Suprapubic skin (tissue), 4 donors: ENCODE results near the gene CD9. TPM values are rescaled to one million over a fixed set of nuclear protein-coding genes. Genes with fewer than 3 reads are reported as not detected.
A peak's percentile ranks its signal among the peaks of the same experiment; 100 is the strongest.

ENCODE experiments used
- DNase-seq, 2 donors: peaks; one replicate each; pipeline ENCODE4 v3.0.0-alpha.2; 2019; ENCODE audit warnings: low spot score in 2 of 2
- H3K27ac ChIP-seq: fragments of 200-600 bp; sonication (generic); one replicate; pipeline ENCODE4 v1.5.1; 2019
- H3K27me3 ChIP-seq: fragments of 200-600 bp; sonication (generic); one replicate; pipeline ENCODE4 v1.5.1; 2019
- H3K36me3 ChIP-seq: fragments of 200-600 bp; sonication (generic); one replicate; pipeline ENCODE4 v1.5.1; 2019
- H3K4me1 ChIP-seq: fragments of 200-600 bp; sonication (generic); one replicate; pipeline ENCODE4 v1.5.1; 2019
- H3K4me3 ChIP-seq: fragments of 200-600 bp; sonication (generic); one replicate; pipeline ENCODE4 v1.5.1; 2019; ENCODE audit warnings: mild to moderate bottlenecking
- H3K9me3 ChIP-seq: fragments of 200-600 bp; sonication (generic); one replicate; pipeline ENCODE4 v1.5.1; 2019
- EP300 ChIP-seq: sonication (generic); formaldehyde crosslinking; IDR thresholded peaks from one replicate; pipeline ENCODE4 v1.6.1; 2017; ENCODE audit warnings: antibody characterized with exemption
- POLR2A ChIP-seq, 2 donors: fragments of 450-650 bp; IDR thresholded peaks; one replicate each; pipeline ENCODE4 v1.6.1; 2017; ENCODE audit warnings: antibody characterized with exemption in 2 of 2, mild to moderate bottlenecking in 2 of 2, moderate library complexity in 2 of 2
- POLR2AphosphoS5 ChIP-seq, 3 donors: sonication (generic); formaldehyde crosslinking; IDR thresholded peaks; one replicate each; pipeline ENCODE4 v1.6.1; 2017; ENCODE audit warnings: antibody characterized with exemption in 3 of 3
- WGBS: methylation state at CpG from one replicate; pipeline ENCODE4 v1.1.5; 2018; 5-methylcytosine and 5-hydroxymethylcytosine counted together
- total RNA-seq, 4 donors: library from RNA; depleted of rRNA; stranded (reverse); fragments of >200 nt; gene quantifications; one replicate each; pipeline ENCODE4 v1.1.0, GENCODE V29; 2016
- TF ChIP-seq, protein P1 (sequence below), 2 donors: fragments of 200-600 bp in 1 of 2; fragments of 450-650 bp in 1 of 2; sonication (generic) in 1 of 2; IDR thresholded peaks; one replicate each; pipeline ENCODE4 v1.5.1; 2016 to 2019; ENCODE audit warnings: antibody characterized with exemption in 2 of 2, mild to moderate bottlenecking in 1 of 2, moderate library complexity in 1 of 2

Gene CD9
- total RNA-seq, 4 donors from 2014 or later, result 420 to 548 (median 475) TPM

DNA sequence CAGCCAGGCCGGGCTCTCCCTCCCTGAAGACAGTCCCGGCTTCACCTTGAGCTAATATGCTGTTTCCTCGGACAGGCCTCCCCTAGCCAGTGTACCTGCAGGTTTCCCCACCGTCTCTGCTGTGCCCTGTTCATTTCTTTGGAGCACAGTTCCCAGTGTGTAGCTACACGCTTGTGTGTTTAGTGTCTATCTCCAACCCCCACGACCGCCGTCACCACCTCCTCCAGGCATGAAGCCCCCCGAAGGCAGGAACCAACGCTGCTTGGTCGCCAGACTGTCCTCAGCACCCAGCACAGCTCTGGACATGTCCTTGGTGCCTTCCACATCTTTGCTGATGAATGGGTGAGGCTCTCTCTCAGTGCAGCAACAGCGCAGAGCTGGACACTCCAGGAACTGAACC lies 84.1 kb downstream of the CD9 start:
- DNase-seq, result no peak
- Histone ChIP-seq H3K27ac (no peak overlapping the region), H3K4me3 (no peak overlapping the region), H3K4me1 (peaks cover 27% of the 10 kb centered on the region), H3K36me3 (no peaks in the 10 kb centered on the region), H3K9me3 (no peaks in the 10 kb centered on the region), H3K27me3 (no peaks in the 10 kb centered on the region)
- TF ChIP-seq, protein P1, sequence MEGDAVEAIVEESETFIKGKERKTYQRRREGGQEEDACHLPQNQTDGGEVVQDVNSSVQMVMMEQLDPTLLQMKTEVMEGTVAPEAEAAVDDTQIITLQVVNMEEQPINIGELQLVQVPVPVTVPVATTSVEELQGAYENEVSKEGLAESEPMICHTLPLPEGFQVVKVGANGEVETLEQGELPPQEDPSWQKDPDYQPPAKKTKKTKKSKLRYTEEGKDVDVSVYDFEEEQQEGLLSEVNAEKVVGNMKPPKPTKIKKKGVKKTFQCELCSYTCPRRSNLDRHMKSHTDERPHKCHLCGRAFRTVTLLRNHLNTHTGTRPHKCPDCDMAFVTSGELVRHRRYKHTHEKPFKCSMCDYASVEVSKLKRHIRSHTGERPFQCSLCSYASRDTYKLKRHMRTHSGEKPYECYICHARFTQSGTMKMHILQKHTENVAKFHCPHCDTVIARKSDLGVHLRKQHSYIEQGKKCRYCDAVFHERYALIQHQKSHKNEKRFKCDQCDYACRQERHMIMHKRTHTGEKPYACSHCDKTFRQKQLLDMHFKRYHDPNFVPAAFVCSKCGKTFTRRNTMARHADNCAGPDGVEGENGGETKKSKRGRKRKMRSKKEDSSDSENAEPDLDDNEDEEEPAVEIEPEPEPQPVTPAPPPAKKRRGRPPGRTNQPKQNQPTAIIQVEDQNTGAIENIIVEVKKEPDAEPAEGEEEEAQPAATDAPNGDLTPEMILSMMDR (IDR thresholded peaks at IDR 0.05), result no peak
- TF ChIP-seq POLR2AphosphoS5 (IDR thresholded peaks at IDR 0.05) (no peak), EP300 (no peak), POLR2A (IDR thresholded peaks at IDR 0.05) (no peak)
- WGBS, result 84% methylated on average over 12 of the region's 12 CpGs

DNA sequence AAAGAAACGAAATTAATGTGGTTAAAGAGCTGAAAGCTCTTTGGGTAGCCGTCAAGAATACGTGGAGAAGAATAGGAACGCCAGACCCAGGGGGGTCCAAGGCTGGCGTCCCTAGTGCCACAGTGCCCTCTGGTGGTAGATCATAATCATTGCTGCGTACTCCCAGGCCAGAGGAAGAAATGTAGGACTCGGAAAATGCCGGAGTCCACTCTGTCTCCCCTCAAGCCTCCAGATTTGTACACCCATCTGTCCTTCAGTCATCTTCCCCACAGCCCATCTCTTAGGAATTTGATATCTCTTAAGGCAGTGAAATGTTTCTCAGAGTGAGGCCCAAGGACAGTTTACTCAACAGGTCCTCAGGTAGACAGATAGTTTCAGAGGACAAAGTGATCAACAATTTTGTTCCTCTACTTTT lies 84.9 kb downstream of the CD9 start:
- Histone ChIP-seq H3K27ac (no peak overlapping the region), H3K27me3 (no peaks in the 10 kb centered on the region), H3K9me3 (no peaks in the 10 kb centered on the region), H3K4me3 (no peak overlapping the region), H3K4me1 (peaks cover 19% of the 10 kb centered on the region), H3K36me3 (no peaks in the 10 kb centered on the region)
- peak in 1 of 2 donors; percentile 75 for DNase-seq
- under 1% methylated on average over 8 of the region's 8 CpGs for WGBS
- no peak for TF ChIP-seq EP300
- TF ChIP-seq POLR2A (IDR thresholded peaks at IDR 0.05), result no peak
- TF ChIP-seq, protein P1 (IDR thresholded peaks at IDR 0.05), result peak; percentile 86 to 97
- no peak for TF ChIP-seq POLR2AphosphoS5 (IDR thresholded peaks at IDR 0.05)

DNA sequence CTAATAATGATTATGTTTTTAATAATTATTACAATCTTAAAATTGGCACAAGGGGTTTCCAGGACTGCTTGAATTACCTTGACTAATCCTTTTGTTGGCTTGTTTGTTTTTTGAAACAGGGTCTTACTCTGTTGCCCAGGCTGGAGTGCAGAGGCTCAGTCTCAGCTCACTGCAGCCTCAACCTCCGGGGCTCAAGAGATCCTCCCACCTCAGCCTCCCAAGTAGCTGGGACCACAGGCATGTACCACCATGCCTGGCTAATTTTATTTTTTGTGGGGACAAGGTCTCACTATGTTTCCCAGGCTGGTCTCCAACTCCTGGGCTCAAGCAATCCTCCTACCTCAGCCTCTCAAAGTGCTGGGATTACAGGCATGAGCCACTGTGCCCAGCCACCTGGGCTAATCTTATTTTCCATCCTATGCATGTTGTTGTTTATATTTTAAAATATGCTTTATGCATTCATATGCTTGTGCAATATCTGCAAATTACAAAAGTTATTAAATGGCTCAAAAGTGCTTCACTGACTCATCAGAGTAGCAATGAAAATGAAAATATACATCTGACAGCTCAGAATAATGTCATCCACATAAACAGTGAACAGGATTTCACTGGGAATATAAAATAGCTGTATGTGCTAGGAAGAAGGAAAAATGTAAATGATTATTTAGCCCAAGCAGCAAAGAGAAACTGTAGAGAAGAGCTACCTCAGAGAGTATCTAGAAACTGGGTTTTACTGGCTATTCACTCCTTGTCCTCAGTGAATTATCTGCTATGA lies 85.5 kb downstream of the CD9 start:
- Histone ChIP-seq H3K9me3 (no peaks in the 10 kb centered on the region), H3K36me3 (no peaks in the 10 kb centered on the region), H3K4me3 (no peak overlapping the region), H3K27ac (no peak overlapping the region), H3K27me3 (no peaks in the 10 kb centered on the region), H3K4me1 (peaks cover 13% of the 10 kb centered on the region)
- WGBS, result 27% methylated on average over 1 of the region's 1 CpG
- DNase-seq, result no peak
- TF ChIP-seq POLR2AphosphoS5 (IDR thresholded peaks at IDR 0.05), result no peak
- TF ChIP-seq, protein P1 (IDR thresholded peaks at IDR 0.05), result no peak
- no peak for TF ChIP-seq POLR2A (IDR thresholded peaks at IDR 0.05)
- TF ChIP-seq EP300, result no peak

Other genes with a start within 250 kb of the CD9 start
- gene VWF, start 75.7 kb upstream of the CD9 start, total RNA-seq, result 10 to 100 TPM; 35.5 to 91.7 (median 61.7) TPM
- gene PLEKHG6, start 110.3 kb downstream of the CD9 start, total RNA-seq, result 10 to 100 TPM; 12.4 to 29.9 (median 27.8) TPM
- 100 to 1,000 TPM; 276 to 352 (median 281) TPM for gene TNFRSF1A, start 141.7 kb downstream of the CD9 start, total RNA-seq
- 100 to 1,000 TPM in 1 of 4 donors, 10 to 100 TPM in 3; 74.2 to 143 (median 93.7) TPM for gene SCNN1A, start 175.2 kb downstream of the CD9 start, total RNA-seq
- gene LTBR, start 183.8 kb downstream of the CD9 start, total RNA-seq, result 100 to 1,000 TPM; 157 to 297 (median 204) TPM
- 1 to 10 TPM in 1 of 4 donors, not detected in 3; 1.9 TPM for gene CD27, start 244.6 kb downstream of the CD9 start, total RNA-seq